Measurements from ENCODE around the gene SIPA1.

DNA sequence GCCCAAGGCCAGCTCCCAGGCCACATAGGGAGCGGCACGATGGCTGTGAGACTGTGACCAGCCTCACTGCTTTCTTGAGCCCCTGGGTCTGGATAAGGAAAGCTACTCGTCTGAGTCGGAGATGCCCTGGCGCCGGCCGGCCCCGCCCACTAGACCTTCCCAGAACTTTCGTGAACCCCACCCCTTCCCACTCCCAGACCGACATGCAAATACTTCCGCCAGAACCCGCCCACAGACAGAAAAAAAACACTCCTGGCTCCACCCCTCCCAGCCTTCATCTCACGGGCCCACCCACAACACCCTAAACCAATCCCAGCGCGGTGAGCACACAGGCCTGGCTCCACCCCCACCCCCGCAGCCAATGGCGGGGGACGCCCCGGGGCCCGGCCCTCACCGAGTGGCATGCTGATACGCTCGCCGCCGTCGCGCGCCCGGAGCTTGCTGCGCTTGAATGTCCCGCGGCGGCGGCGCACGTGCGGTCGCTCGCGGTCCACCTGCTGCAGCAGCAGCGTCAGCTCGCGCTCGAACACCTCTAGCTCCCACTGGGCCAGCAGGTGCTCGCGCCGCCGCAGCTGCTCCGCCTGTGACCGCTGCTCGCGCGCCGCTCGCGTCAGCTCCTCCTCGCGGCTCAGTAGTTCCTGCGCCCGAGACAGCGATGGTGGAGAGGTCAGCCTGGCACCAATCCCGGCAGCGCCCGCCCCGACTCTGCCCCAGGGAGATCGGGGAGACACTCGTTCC, 30.9 kb upstream of the SIPA1 start:
- TF ChIP-seq, protein P1, sequence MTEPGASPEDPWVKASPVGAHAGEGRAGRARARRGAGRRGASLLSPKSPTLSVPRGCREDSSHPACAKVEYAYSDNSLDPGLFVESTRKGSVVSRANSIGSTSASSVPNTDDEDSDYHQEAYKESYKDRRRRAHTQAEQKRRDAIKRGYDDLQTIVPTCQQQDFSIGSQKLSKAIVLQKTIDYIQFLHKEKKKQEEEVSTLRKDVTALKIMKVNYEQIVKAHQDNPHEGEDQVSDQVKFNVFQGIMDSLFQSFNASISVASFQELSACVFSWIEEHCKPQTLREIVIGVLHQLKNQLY (CRISPR knock-in tag; IDR thresholded peaks at IDR 0.05): no peak
- TF ChIP-seq, protein P2, sequence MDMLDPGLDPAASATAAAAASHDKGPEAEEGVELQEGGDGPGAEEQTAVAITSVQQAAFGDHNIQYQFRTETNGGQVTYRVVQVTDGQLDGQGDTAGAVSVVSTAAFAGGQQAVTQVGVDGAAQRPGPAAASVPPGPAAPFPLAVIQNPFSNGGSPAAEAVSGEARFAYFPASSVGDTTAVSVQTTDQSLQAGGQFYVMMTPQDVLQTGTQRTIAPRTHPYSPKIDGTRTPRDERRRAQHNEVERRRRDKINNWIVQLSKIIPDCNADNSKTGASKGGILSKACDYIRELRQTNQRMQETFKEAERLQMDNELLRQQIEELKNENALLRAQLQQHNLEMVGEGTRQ (IDR thresholded peaks at IDR 0.05; ENCODE audit: low read depth, low read length): no peak
- TF ChIP-seq, protein P2 (CRISPR knock-in tag; IDR thresholded peaks at IDR 0.05; ENCODE audit: borderline replicate concordance): no peak
- TF ChIP-seq SIN3A (IDR thresholded peaks at IDR 0.05; ENCODE audit: borderline replicate concordance, low read depth, low read length) (no peak), MLLT10 (CRISPR knock-in tag; IDR thresholded peaks at IDR 0.05) (no peak), CHD4 (IDR thresholded peaks at IDR 0.05; ENCODE audit: borderline replicate concordance, low read length) (no peak), JUND (CRISPR knock-in tag; IDR thresholded peaks at IDR 0.05) (no peak), MAZ (IDR thresholded peaks at IDR 0.05; ENCODE audit: borderline replicate concordance, low read depth, low read length) (no peak), MAZ (CRISPR knock-in tag; IDR thresholded peaks at IDR 0.05; ENCODE audit: low read depth) (no peak), ZNF274 (CRISPR knock-in tag; IDR thresholded peaks at IDR 0.05) (no peak), POLR2A (IDR thresholded peaks at IDR 0.05; ENCODE audit: insufficient read depth in 1 of 2, low read depth in 2 of 2, low read length in 2 of 2) (no peak), TAF1 (CRISPR knock-in tag; IDR thresholded peaks at IDR 0.05) (no peak), HDAC1 (CRISPR knock-in tag; IDR thresholded peaks at IDR 0.05) (no peak), RAD21 (CRISPR knock-in tag; IDR thresholded peaks at IDR 0.05) (no peak)
- TF ChIP-seq, protein P3, sequence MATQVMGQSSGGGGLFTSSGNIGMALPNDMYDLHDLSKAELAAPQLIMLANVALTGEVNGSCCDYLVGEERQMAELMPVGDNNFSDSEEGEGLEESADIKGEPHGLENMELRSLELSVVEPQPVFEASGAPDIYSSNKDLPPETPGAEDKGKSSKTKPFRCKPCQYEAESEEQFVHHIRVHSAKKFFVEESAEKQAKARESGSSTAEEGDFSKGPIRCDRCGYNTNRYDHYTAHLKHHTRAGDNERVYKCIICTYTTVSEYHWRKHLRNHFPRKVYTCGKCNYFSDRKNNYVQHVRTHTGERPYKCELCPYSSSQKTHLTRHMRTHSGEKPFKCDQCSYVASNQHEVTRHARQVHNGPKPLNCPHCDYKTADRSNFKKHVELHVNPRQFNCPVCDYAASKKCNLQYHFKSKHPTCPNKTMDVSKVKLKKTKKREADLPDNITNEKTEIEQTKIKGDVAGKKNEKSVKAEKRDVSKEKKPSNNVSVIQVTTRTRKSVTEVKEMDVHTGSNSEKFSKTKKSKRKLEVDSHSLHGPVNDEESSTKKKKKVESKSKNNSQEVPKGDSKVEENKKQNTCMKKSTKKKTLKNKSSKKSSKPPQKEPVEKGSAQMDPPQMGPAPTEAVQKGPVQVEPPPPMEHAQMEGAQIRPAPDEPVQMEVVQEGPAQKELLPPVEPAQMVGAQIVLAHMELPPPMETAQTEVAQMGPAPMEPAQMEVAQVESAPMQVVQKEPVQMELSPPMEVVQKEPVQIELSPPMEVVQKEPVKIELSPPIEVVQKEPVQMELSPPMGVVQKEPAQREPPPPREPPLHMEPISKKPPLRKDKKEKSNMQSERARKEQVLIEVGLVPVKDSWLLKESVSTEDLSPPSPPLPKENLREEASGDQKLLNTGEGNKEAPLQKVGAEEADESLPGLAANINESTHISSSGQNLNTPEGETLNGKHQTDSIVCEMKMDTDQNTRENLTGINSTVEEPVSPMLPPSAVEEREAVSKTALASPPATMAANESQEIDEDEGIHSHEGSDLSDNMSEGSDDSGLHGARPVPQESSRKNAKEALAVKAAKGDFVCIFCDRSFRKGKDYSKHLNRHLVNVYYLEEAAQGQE (IDR thresholded peaks at IDR 0.05; ENCODE audit: borderline replicate concordance in 1 of 2, low read depth in 1 of 2, low read length in 2 of 2): no peak
- TF ChIP-seq, protein P4, sequence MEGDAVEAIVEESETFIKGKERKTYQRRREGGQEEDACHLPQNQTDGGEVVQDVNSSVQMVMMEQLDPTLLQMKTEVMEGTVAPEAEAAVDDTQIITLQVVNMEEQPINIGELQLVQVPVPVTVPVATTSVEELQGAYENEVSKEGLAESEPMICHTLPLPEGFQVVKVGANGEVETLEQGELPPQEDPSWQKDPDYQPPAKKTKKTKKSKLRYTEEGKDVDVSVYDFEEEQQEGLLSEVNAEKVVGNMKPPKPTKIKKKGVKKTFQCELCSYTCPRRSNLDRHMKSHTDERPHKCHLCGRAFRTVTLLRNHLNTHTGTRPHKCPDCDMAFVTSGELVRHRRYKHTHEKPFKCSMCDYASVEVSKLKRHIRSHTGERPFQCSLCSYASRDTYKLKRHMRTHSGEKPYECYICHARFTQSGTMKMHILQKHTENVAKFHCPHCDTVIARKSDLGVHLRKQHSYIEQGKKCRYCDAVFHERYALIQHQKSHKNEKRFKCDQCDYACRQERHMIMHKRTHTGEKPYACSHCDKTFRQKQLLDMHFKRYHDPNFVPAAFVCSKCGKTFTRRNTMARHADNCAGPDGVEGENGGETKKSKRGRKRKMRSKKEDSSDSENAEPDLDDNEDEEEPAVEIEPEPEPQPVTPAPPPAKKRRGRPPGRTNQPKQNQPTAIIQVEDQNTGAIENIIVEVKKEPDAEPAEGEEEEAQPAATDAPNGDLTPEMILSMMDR (CRISPR knock-in tag; IDR thresholded peaks at IDR 0.05): no peak
